GM12878 (cell line): ENCODE data around the gene BCAN. TPM values are rescaled to one million over a fixed set of nuclear protein-coding genes. Genes with fewer than 3 reads are reported as not detected.

Experiments
- ATAC-seq: fragments of 200-7000 bp; cut with Tn5 transposase; 3 replicates; pipeline ENCODE4 v1.9.1; 2020; ENCODE audit warnings: mild to moderate bottlenecking, moderate library complexity
- BruUV-seq: library from RNA; stranded (reverse); fragments of 400-500 nt; replicated peaks from 2 replicates; lab custom pipeline; 2021; lab: Mats Ljungman, UMichigan
- CTCF ChIA-PET: fragments of 300-600 bp; sonication (Branson Sonifier 250); formaldehyde crosslinking; extraction: SDS; loops from one replicate; lab custom pipeline; 2021; ENCODE audit warnings: inconsistent platforms; lab: Yijun Ruan, JAX
- POLR2A ChIA-PET: fragments of 350-600 bp; formaldehyde crosslinking; extraction: SDS; loops from one replicate; lab custom pipeline; 2021; ENCODE audit warnings: inconsistent platforms; lab: Charles Lee
- RAD21 ChIA-PET: fragments of 300-600 bp; sonication (Branson Sonifier 250); formaldehyde crosslinking; loops from one replicate; lab custom pipeline; 2023; ENCODE audit warnings: antibody characterized with exemption; ENCODE audit not compliant: unreplicated experiment; lab: Charles Lee
- SMC1A ChIA-PET: fragments of 300-600 bp; sonication (Branson Sonifier 250); formaldehyde crosslinking; loops from one replicate; lab custom pipeline; 2023; ENCODE audit not compliant: unreplicated experiment, uncharacterized antibody; lab: Charles Lee
- DNase-seq: peaks from one replicate; pipeline ENCODE4 v3.0.0-alpha.2; 2011; ENCODE audit warnings: low read depth, low spot score
- FAIRE-seq: peaks from 3 replicates; lab custom pipeline; 2011; peaks lifted over from hg19 to GRCh38; lab: Jason Lieb, UNC
- H2AFZ ChIP-seq: 2 replicates; pipeline ENCODE4 v1.6.0; 2011; ENCODE audit warnings: low read depth, low read length, control low read depth; ENCODE audit not compliant: control insufficient read depth
- H3K27ac ChIP-seq: 2 replicates; pipeline ENCODE4 v1.5.1; 2011; ENCODE audit warnings: control low read depth; ENCODE audit not compliant: control insufficient read depth, insufficient read depth
- H3K27me3 ChIP-seq, 2 experiments: replicated peaks in 1 of 2; 2 replicates each; pipeline versions ENCODE4 v1.6.0 to v1.6.1; 2011; ENCODE audit warnings: low read length in 1 of 2; ENCODE audit not compliant: control insufficient read depth in 2 of 2, insufficient read depth in 2 of 2
- H3K36me3 ChIP-seq, 2 experiments: 2 replicates each; pipeline ENCODE4 v1.5.1; 2011; ENCODE audit warnings: low read length in 1 of 2; ENCODE audit not compliant: control insufficient read depth in 2 of 2, insufficient read depth in 2 of 2
- H3K4me1 ChIP-seq: 2 replicates; pipeline ENCODE4 v1.6.1; 2011; ENCODE audit warnings: mild to moderate bottlenecking, low read length, moderate library complexity, mixed read lengths; ENCODE audit not compliant: control insufficient read depth, insufficient read depth
- H3K4me2 ChIP-seq: 2 replicates; pipeline ENCODE4 v1.6.0; 2011; ENCODE audit warnings: control low read depth; ENCODE audit not compliant: control insufficient read depth, insufficient read depth
- H3K4me3 ChIP-seq: fragments of 200-600 bp; sonication (generic); 2 replicates; pipeline ENCODE4 v1.5.1; 2016
- H3K79me2 ChIP-seq: 2 replicates; pipeline ENCODE4 v1.6.0; 2011; ENCODE audit warnings: low read length; ENCODE audit not compliant: control insufficient read depth, insufficient read depth
- H3K9ac ChIP-seq: 2 replicates; pipeline ENCODE4 v1.8.0; 2011; ENCODE audit warnings: low read length, control low read depth, mixed read lengths; ENCODE audit not compliant: control insufficient read depth, insufficient read depth
- H3K9me3 ChIP-seq: replicated peaks from 3 replicates; pipeline ENCODE4 v1.5.1; 2011; ENCODE audit warnings: mild to moderate bottlenecking, low read length; ENCODE audit not compliant: control insufficient read depth, insufficient read depth
- H4K20me1 ChIP-seq: 2 replicates; pipeline ENCODE4 v1.6.0; 2011; ENCODE audit not compliant: control insufficient read depth, insufficient read depth
- CBX3 ChIP-seq: fragments of 200-600 bp; sonication (generic); IDR thresholded peaks from 2 replicates; pipeline ENCODE4 v1.6.1; 2016; ENCODE audit warnings: low read depth, borderline replicate concordance
- E4F1 ChIP-seq: fragments of 450-650 bp; IDR thresholded peaks from 2 replicates; pipeline ENCODE4 v1.6.1; 2018; ENCODE audit warnings: borderline replicate concordance, mild to moderate bottlenecking; ENCODE audit not compliant: partially characterized antibody
- ESRRA ChIP-seq: IDR thresholded peaks from 2 replicates; pipeline ENCODE4 v1.6.1; 2012; ENCODE audit warnings: mild to moderate bottlenecking, low read length, improper control_type of control experiment
- IRF4 ChIP-seq: IDR thresholded peaks from 2 replicates; pipeline ENCODE4 v1.6.1; 2011; ENCODE audit warnings: low read depth, low read length
- IRF5 ChIP-seq: fragments of 450-650 bp; IDR thresholded peaks from 2 replicates; pipeline ENCODE4 v1.6.1; 2017; ENCODE audit warnings: borderline replicate concordance
- MLLT1 ChIP-seq: fragments of 450-650 bp; IDR thresholded peaks from 2 replicates; pipeline ENCODE4 v1.6.1; 2016; ENCODE audit warnings: mild to moderate bottlenecking
- NFYA ChIP-seq: IDR thresholded peaks from 2 replicates; pipeline ENCODE4 v1.6.1; 2011; ENCODE audit warnings: low read depth, mild to moderate bottlenecking, low read length, improper control_type of control experiment, borderline replicate concordance
- PAX5 ChIP-seq: IDR thresholded peaks from 2 replicates; pipeline ENCODE4 v1.6.1; 2011; ENCODE audit warnings: low read depth, low read length, borderline replicate concordance
- PRDM15 ChIP-seq: fragments of 450-650 bp; formaldehyde crosslinking; IDR thresholded peaks from 2 replicates; pipeline ENCODE4 v1.4.0; 2020; ENCODE audit warnings: mild to moderate bottlenecking, moderate library complexity
- RAD21 ChIP-seq: IDR thresholded peaks from 2 replicates; pipeline ENCODE4 v1.6.1; 2011; ENCODE audit warnings: mild to moderate bottlenecking, low read depth, low read length, moderate library complexity; ENCODE audit not compliant: insufficient read depth
- YBX1 ChIP-seq: fragments of 450-650 bp; IDR thresholded peaks from 2 replicates; pipeline ENCODE4 v1.6.1; 2016; ENCODE audit warnings: antibody characterized with exemption
- ZNF274 ChIP-seq: IDR thresholded peaks from one replicate; pipeline ENCODE4 v1.8.0; 2011; ENCODE audit not compliant: insufficient read length, insufficient read depth
- WGBS: methylation state at CpG from one replicate; pipeline ENCODE4 v1.1.6; 2016; ENCODE audit warnings: low lambda C conversion rate; ENCODE audit not compliant: insufficient replicate concordance, insufficient coverage; ENCODE audit errors: missing lambda C conversion rate; 5-methylcytosine and 5-hydroxymethylcytosine counted together
- in situ Hi-C: fragments of 300-500 bp; cut with MboI; formaldehyde crosslinking; loops from 9 replicates; pipeline ENCODE4 v1.14.3; 2018; ENCODE audit warnings: mixed read lengths
- intact Hi-C: fragments of 100-400 bp; cut with micrococcal nuclease; formaldehyde crosslinking; loops from one replicate; pipeline ENCODE4 v1.14.2; 2022; ENCODE audit not compliant: unreplicated experiment
- polyA plus RNA-seq, 11 experiments: library from polyadenylated mRNA; depleted of rRNA in 4 of 11; unstranded in 6 of 11; stranded (reverse) in 5 of 11; fragments of >200 nt; fragmentation: Nextera tagmentation in 4 of 11; fragmentation: Illumina TruSeq in 1 of 11; extraction: Ambion mirVana in 4 of 11; extraction: Trizol in 1 of 11; gene quantifications; 1 replicate in 1 of 11; 2 replicates in 10 of 11; pipeline versions ENCODE4 v1.2.1 to v1.2.3, GENCODE V29; 2011 to 2016; ENCODE audit warnings: inconsistent platforms in 2 of 11, missing spikeins in 2 of 11, low read depth in 1 of 11
- total RNA-seq, 4 experiments: library from RNA; depleted of rRNA in 3 of 4; stranded (reverse); fragments of >200 nt in 3 of 4; fragmentation: Illumina TruSeq in 1 of 4; extraction: Trizol in 1 of 4; gene quantifications; 2 replicates each; pipeline versions ENCODE4 v1.2.1 to v1.2.3, GENCODE V29; 2013 to 2021

BCAN gene
- total and polyA plus RNA-seq, 10 of the 15 experiments (the other 5 are each of a cell fraction or from before 2014, with no cell fraction given) = 0.05 to 1.3 (median 0.18) TPM; not detected in 1

- Histone ChIP-seq H3K27ac (no peak overlapping the region), H3K36me3 (no peaks in the 10 kb centered on the region), H2AFZ (peak overlapping the region; percentile 2; the same call in 1 of the 2 replicates), H3K4me2 (peak overlapping the region; percentile 89), H3K4me1 (peaks cover 44% of the 10 kb centered on the region), H3K9ac (no peak overlapping the region; the same call in 1 of the 2 replicates), H3K9me3 (no peaks in the 10 kb centered on the region), H4K20me1 (peaks cover 8% of the 10 kb centered on the region; the same call in 1 of the 2 replicates), H3K79me2 (peaks cover 23% of the 10 kb centered on the region), H3K4me3 (peak overlapping the region; percentile 45; the same call in 1 of the 2 replicates), H3K27me3 (0 out of 4 replicates have a peak, but pooled peaks cover 0 to 2% of the 10 kb centered on the region in 2 experiments)
- no peak for FAIRE-seq
- POLR2A ChIA-PET = interaction anchor here (0.5 to 1.2 kb wide), 4 partner anchors 9 to 271 kb away, joined by 3 to 4 read pairs (median 4); no protein-coding TSS in a partner anchor
- SMC1A ChIA-PET = interaction anchor here (0.7 to 2.0 kb wide), 7 partner anchors 21 to 69 kb away, joined by 3 to 7 read pairs (median 5); no protein-coding TSS in a partner anchor
- RAD21 ChIA-PET = interaction anchor here (0.7 to 6.0 kb wide), 6 partner anchors 21 to 94 kb away, joined by 3 to 58 read pairs (median 8); partner anchors contain the start of genes HDGF and NES
- WGBS = 7% methylated on average over 48 of the region's 54 CpGs
- BruUV-seq = no TSS peak
- in situ Hi-C loops = no loop called here
- peak; percentile 28 for ATAC-seq
- no peak for DNase-seq
- CTCF ChIA-PET = interaction anchor here (0.6 to 8.3 kb wide), 15 partner anchors 8 to 438 kb away, joined by 3 to 208 read pairs (median 5); partner anchors contain the start of genes BCAN, CRABP2, ISG20L2 and METTL25B
- intact Hi-C loops = loop anchor here (1.0 kb wide), 1 partner anchor 30 kb away; no protein-coding TSS in a partner anchor
- TF ChIP-seq PAX5 (no peak), RAD21 (peak; percentile 76), E4F1 (no peak), CBX3 (no peak), IRF4 (peak; percentile 69; the same call in 1 of the 2 replicates), NFYA (no peak), YBX1 (no peak), IRF5 (no peak), PRDM15 (CRISPR knock-in tag) (no peak), ESRRA (no peak), MLLT1 (no peak), ZNF274 (no peak)
Observed at GRCh38 chr1:156656806-156657740, 15.2 kb downstream of the BCAN start.
